PC-3 (cell line): Measurements from ENCODE around the gene PCDHB15. TPM values are rescaled to one million over a fixed set of nuclear protein-coding genes. Genes with fewer than 3 reads are reported as not detected.
"Not testable (repeated sequence)": the region's sequence is repeated elsewhere in the genome, so short reads cannot be mapped to it uniquely, and the experiment has no call there.

Experiments
- ATAC-seq: fragments of 200-7000 bp; cut with Tn5 transposase; 2 replicates; pipeline ENCODE4 v1.9.1; 2020; ENCODE audit warnings: mild to moderate bottlenecking, moderate library complexity
- BruUV-seq: library from RNA; stranded (reverse); fragments of 400-500 nt; replicated peaks from 2 replicates; lab custom pipeline; 2021; lab: Mats Ljungman, UMichigan
- CTCF ChIA-PET: fragments of 300-600 bp; sonication (Branson Sonifier 250); formaldehyde crosslinking; loops from one replicate; lab custom pipeline; 2022; ENCODE audit warnings: antibody characterized with exemption; lab: Charles Lee
- POLR2A ChIA-PET: fragments of 300-600 bp; sonication (Branson Sonifier 250); formaldehyde crosslinking; loops from one replicate; lab custom pipeline; 2022; ENCODE audit warnings: antibody characterized with exemption; ENCODE audit not compliant: unreplicated experiment; lab: Charles Lee
- DNase-seq: peaks from one replicate; pipeline ENCODE4 v3.0.0-alpha.2; 2015
- H2AFZ ChIP-seq: fragments of 300-600 bp; sonication (generic); 2 replicates; pipeline ENCODE4 v1.6.0; 2016; ENCODE audit warnings: antibody characterized with exemption, low read length
- H3F3A ChIP-seq: fragments of 300-600 bp; sonication (generic); one replicate; pipeline ENCODE4 v1.6.0; 2017; ENCODE audit warnings: antibody characterized with exemption, low read length, control low read depth, mild to moderate bottlenecking; ENCODE audit not compliant: unreplicated experiment
- H3K27ac ChIP-seq: fragments of 300-600 bp; sonication (generic); 2 replicates; pipeline ENCODE4 v1.5.1; 2016; ENCODE audit warnings: mild to moderate bottlenecking, low read length
- H3K27me3 ChIP-seq: fragments of 300-600 bp; sonication (generic); 2 replicates; pipeline ENCODE4 v1.6.1; 2016; ENCODE audit warnings: low read length, mixed read lengths
- H3K36me3 ChIP-seq: fragments of 300-600 bp; sonication (generic); 2 replicates; pipeline ENCODE4 v1.6.1; 2016; ENCODE audit warnings: low read depth, mixed run types, low read length, mixed read lengths
- H3K4me1 ChIP-seq: fragments of 300-600 bp; sonication (generic); 2 replicates; pipeline ENCODE4 v1.5.1; 2016; ENCODE audit warnings: low read length; ENCODE audit not compliant: insufficient read depth
- H3K4me2 ChIP-seq: fragments of 300-600 bp; sonication (generic); 2 replicates; pipeline ENCODE4 v1.6.0; 2016; ENCODE audit warnings: low read length
- H3K4me3 ChIP-seq: fragments of 300-600 bp; sonication (generic); 2 replicates; pipeline ENCODE4 v1.5.1; 2016; ENCODE audit warnings: mild to moderate bottlenecking, low read length, mixed read lengths
- H3K79me2 ChIP-seq: fragments of 300-600 bp; sonication (generic); 2 replicates; pipeline ENCODE4 v1.6.1; 2017; ENCODE audit warnings: low read length, mixed read lengths
- H3K9ac ChIP-seq: fragments of 300-600 bp; sonication (generic); 2 replicates; pipeline ENCODE4 v1.6.0; 2016; ENCODE audit warnings: mild to moderate bottlenecking, low read length
- H3K9me2 ChIP-seq: fragments of 300-600 bp; sonication (generic); replicated peaks from 2 replicates; pipeline ENCODE4 v1.6.1; 2016; ENCODE audit warnings: mixed run types, low read length, mixed read lengths
- H3K9me3 ChIP-seq: fragments of 300-600 bp; sonication (generic); 2 replicates; pipeline ENCODE4 v1.6.1; 2016; ENCODE audit warnings: low read length, mixed read lengths
- H4K20me1 ChIP-seq: fragments of 300-600 bp; sonication (generic); 2 replicates; pipeline ENCODE4 v1.6.1; 2016; ENCODE audit warnings: low read length, mixed read lengths
- CTCF ChIP-seq: fragments of 300-600 bp; sonication (generic); conservative IDR thresholded peaks from 2 replicates; pipeline ENCODE4 v1.5.1; 2017; ENCODE audit warnings: antibody characterized with exemption, low read depth, mild to moderate bottlenecking, low read length
- EZH2 ChIP-seq: fragments of 300-600 bp; sonication (generic); IDR thresholded peaks from one replicate; pipeline ENCODE4 v1.6.1; 2017; ENCODE audit warnings: antibody characterized with exemption, mild to moderate bottlenecking, low read length; ENCODE audit not compliant: unreplicated experiment
- EZH2phosphoT487 ChIP-seq: fragments of 300-600 bp; sonication (generic); IDR thresholded peaks from 2 replicates; pipeline ENCODE4 v1.6.1; 2018; ENCODE audit warnings: mild to moderate bottlenecking, antibody characterized with exemption, low read length, borderline replicate concordance
- intact Hi-C: fragments of 100-400 bp; cut with micrococcal nuclease; formaldehyde crosslinking; loops from 2 replicates; pipeline ENCODE4 v1.9.0; 2023
- total RNA-seq: library from RNA; depleted of rRNA; stranded (reverse); fragments of >200 nt; gene quantifications from 2 replicates; pipeline ENCODE4 v1.2.3, GENCODE V29; 2014

PCDHB15 gene
- total RNA-seq, 1 experiment from 2014 or later = not detected

- POLR2A ChIA-PET = no interaction called here
- CTCF ChIA-PET = no interaction called here
- Histone ChIP-seq H3K9me3 (peaks cover 7% of the 10 kb centered on the region; the same call in 1 of the 2 replicates), H3K27ac (no peak within 1 kb of the TSS), H3K27me3 (no peaks in the 10 kb centered on the region), H3K9ac (no peak within 1 kb of the TSS), H3F3A (no peaks in the 10 kb centered on the region), H3K4me1 (no peaks in the 10 kb centered on the region), H3K36me3 (no peaks in the 10 kb centered on the region), H4K20me1 (no peaks in the 10 kb centered on the region), H3K4me3 (peak within 1 kb of the TSS; percentile 52), H3K9me2 (no peaks in the 10 kb centered on the region), H3K4me2 (peak within 1 kb of the TSS; percentile 55), H2AFZ (peak within 1 kb of the TSS; percentile 61), H3K79me2 (no peaks in the 10 kb centered on the region)
- intact Hi-C loops = no loop called here
- DNase-seq = peak; percentile 43
- TF ChIP-seq EZH2 (no peak), CTCF (peak; percentile 47)
- BruUV-seq = no TSS peak
- no peak for ATAC-seq
Measured at GRCh38 chr5:141223112-141223783, 21.9 kb upstream of the PCDHB15 start, which contains the start of gene PCDHB14. PCDHB14 (plus strand) TSS chr5:141223343; CDS start chr5:141223506, 163 bp downstream.

- POLR2A ChIA-PET, BruUV-seq, H3K9me2 ChIP-seq, H3K4me3 ChIP-seq, H3K36me3 ChIP-seq, H3K27ac ChIP-seq, H3K4me2 ChIP-seq, ATAC-seq, H2AFZ ChIP-seq, H3F3A ChIP-seq, H3K79me2 ChIP-seq, CTCF ChIA-PET, H3K9ac ChIP-seq, DNase-seq, H3K4me1 ChIP-seq, H4K20me1 ChIP-seq, intact Hi-C loops, H3K9me3 ChIP-seq, H3K27me3 ChIP-seq: not testable (repeated sequence)
Measured at GRCh38 chr5:141224844-141225243, 20.4 kb upstream of the PCDHB15 start.

DNA sequence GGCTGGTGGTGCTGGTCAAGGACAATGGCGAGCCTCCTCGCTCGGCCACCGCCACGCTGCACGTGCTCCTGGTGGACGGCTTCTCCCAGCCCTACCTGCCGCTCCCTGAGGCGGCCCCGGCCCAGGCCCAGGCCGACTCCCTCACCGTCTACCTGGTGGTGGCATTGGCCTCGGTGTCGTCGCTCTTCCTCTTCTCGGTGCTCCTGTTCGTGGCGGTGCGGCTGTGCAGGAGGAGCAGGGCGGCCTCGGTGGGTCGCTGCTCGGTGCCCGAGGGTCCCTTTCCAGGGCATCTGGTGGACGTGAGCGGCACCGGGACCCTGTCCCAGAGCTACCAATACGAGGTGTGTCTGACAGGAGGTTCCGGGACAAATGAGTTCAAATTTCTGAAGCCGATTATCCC, 19.8 kb upstream of the PCDHB15 start:
- BruUV-seq, H3K36me3 ChIP-seq, H3K9ac ChIP-seq, H3K4me2 ChIP-seq, H3K9me3 ChIP-seq, H3K27me3 ChIP-seq, ATAC-seq, H3K4me1 ChIP-seq, DNase-seq, CTCF ChIA-PET, H3K4me3 ChIP-seq, POLR2A ChIA-PET, H3K9me2 ChIP-seq, H3K27ac ChIP-seq, intact Hi-C loops, H3K79me2 ChIP-seq, H3F3A ChIP-seq, H4K20me1 ChIP-seq, H2AFZ ChIP-seq: not testable (repeated sequence)

DNA sequence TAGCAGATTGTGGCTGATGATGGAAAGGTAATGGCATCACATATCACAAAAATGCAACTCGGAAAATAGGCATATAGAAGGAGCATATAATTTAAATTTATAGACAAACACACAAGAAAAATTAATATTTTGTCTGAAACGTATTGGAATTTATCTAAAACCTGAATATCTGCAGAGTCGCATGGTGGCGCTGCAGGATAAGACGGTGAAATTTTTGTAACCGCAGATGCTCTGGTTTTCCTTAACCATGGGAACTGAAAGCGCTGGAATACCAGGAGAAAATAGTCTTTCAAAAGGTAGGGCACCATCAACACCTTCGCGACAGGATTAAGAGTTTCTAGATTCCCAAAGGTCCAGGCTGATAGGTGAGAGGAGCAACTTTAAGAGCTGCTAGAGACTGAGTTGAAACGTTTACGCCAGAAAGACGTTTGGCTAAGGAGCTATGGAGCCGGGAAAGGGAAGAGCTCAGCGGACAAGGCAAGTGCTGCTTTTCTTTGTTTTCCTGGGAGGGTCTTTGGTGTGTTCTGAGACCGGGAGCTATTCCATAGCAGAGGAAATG, 11.0 kb upstream of the PCDHB15 start:
- Histone ChIP-seq H3K27me3 (no peaks in the 10 kb centered on the region), H3K9me3 (no peaks in the 10 kb centered on the region), H3K9ac (no peak overlapping the region), H3K9me2 (no peaks in the 10 kb centered on the region), H2AFZ (no peak overlapping the region), H3K4me2 (no peak overlapping the region), H3F3A (no peaks in the 10 kb centered on the region), H3K4me3 (no peak overlapping the region), H3K79me2 (no peaks in the 10 kb centered on the region), H3K4me1 (no peaks in the 10 kb centered on the region), H3K27ac (no peak overlapping the region), H4K20me1 (no peaks in the 10 kb centered on the region), H3K36me3 (no peaks in the 10 kb centered on the region)
- ChIA-PET CTCF (no interaction called here), POLR2A (no interaction called here)
- intact Hi-C loops = no loop called here
- ATAC-seq (no peak), DNase-seq (no peak)
- no TSS peak for BruUV-seq
- no peak for TF ChIP-seq CTCF
- no peak for TF ChIP-seq EZH2phosphoT487
- no peak for TF ChIP-seq EZH2

- intact Hi-C loops, H3K4me3 ChIP-seq, H3K9me3 ChIP-seq, H4K20me1 ChIP-seq, H3K4me1 ChIP-seq, POLR2A ChIA-PET, H3K4me2 ChIP-seq, H2AFZ ChIP-seq, H3K27me3 ChIP-seq, DNase-seq, H3K79me2 ChIP-seq, BruUV-seq, H3K9me2 ChIP-seq, H3K9ac ChIP-seq, ATAC-seq, CTCF ChIA-PET, H3K36me3 ChIP-seq, H3F3A ChIP-seq, H3K27ac ChIP-seq: not testable (repeated sequence)
Measured at GRCh38 chr5:141235922-141236321, 9.3 kb upstream of the PCDHB15 start.
